K562 (cell line): ENCODE results near the gene MMP11. TPM values are rescaled to one million over a fixed set of nuclear protein-coding genes. Genes with fewer than 3 reads are reported as not detected.

Experiments
- ATF2 ChIP-seq: sonication (generic); formaldehyde crosslinking; IDR thresholded peaks from 2 replicates; pipeline ENCODE4 v1.8.1; 2022; ENCODE audit warnings: missing genetic modification reagents
- CBX1 ChIP-seq: sonication (generic); IDR thresholded peaks from 2 replicates; pipeline ENCODE4 v1.6.1; 2016; ENCODE audit warnings: antibody characterized with exemption, low read depth, mild to moderate bottlenecking
- CBX8 ChIP-seq: fragments of 200-600 bp; sonication (generic); IDR thresholded peaks from 2 replicates; pipeline ENCODE4 v1.6.1; 2012; ENCODE audit warnings: borderline replicate concordance, mixed run types, low read depth, mild to moderate bottlenecking, moderate library complexity, mixed read lengths, low read length, control low read depth, inconsistent platforms; ENCODE audit not compliant: poor library complexity, severe bottlenecking; ENCODE audit errors: extremely low read depth
- SMARCC2 ChIP-seq: fragments of 450-650 bp; IDR thresholded peaks from 2 replicates; pipeline ENCODE4 v1.6.1; 2017; ENCODE audit warnings: antibody characterized with exemption, moderate library complexity, mild to moderate bottlenecking, low read depth
- SMARCE1 ChIP-seq: fragments of 450-650 bp; IDR thresholded peaks from 2 replicates; pipeline ENCODE4 v1.7.1; 2016; ENCODE audit warnings: mild to moderate bottlenecking
- TCF15 ChIP-seq: fragments of 250-450 bp; sonication (Bioruptor Pico); IDR thresholded peaks from 2 replicates; pipeline ENCODE4 v1.8.0; 2022; ENCODE audit warnings: moderate library complexity, mild to moderate bottlenecking, inconsistent platforms
- TCF7L2 ChIP-seq: fragments of 150-350 bp; IDR thresholded peaks from 2 replicates; pipeline ENCODE4 v1.6.1; 2016; ENCODE audit warnings: low read depth, mild to moderate bottlenecking, low read length, moderate library complexity
- TOE1 ChIP-seq, 2 experiments: fragments of 450-650 bp in 1 of 2; sonication (generic) in 1 of 2; formaldehyde crosslinking in 1 of 2; IDR thresholded peaks; 2 replicates each; pipeline versions ENCODE4 v1.7.1 to v1.8.0; 2016 to 2022; ENCODE audit warnings: borderline replicate concordance in 2 of 2, mild to moderate bottlenecking in 2 of 2, antibody characterized with exemption in 1 of 2, inconsistent platforms in 1 of 2, low read depth in 1 of 2, missing genetic modification reagents in 1 of 2, moderate library complexity in 1 of 2
- ZBTB1 ChIP-seq: sonication (generic); formaldehyde crosslinking; IDR thresholded peaks from 2 replicates; pipeline ENCODE4 v1.8.1; 2023; ENCODE audit warnings: missing genetic modification reagents, low read depth, mild to moderate bottlenecking, borderline replicate concordance
- ZNF318 ChIP-seq, 2 experiments: fragments of 450-650 bp; IDR thresholded peaks; 2 replicates each; pipeline ENCODE4 v1.6.1; 2016; ENCODE audit warnings: mild to moderate bottlenecking in 2 of 2, borderline replicate concordance in 1 of 2, low read depth in 1 of 2, moderate library complexity in 1 of 2
- polyA plus RNA-seq, 8 experiments: library from polyadenylated mRNA; depleted of rRNA in 4 of 8; stranded (reverse) in 5 of 8; unstranded in 3 of 8; fragments of >200 nt; fragmentation: Nextera tagmentation in 2 of 8; fragmentation: Illumina TruSeq in 1 of 8; extraction: Ambion mirVana in 2 of 8; extraction: Trizol in 1 of 8; gene quantifications; 2 replicates each; pipeline versions ENCODE4 v1.2.1 to v1.2.3, GENCODE V29; 2011 to 2014; ENCODE audit warnings: inconsistent platforms in 1 of 8, missing spikeins in 1 of 8
- total RNA-seq, 7 experiments: library from RNA; depleted of rRNA in 6 of 7; stranded (reverse); fragments of >200 nt in 6 of 7; fragmentation: Illumina TruSeq in 2 of 7; extraction: Trizol in 2 of 7; gene quantifications; 2 replicates each; pipeline versions ENCODE4 v1.2.1 to v1.2.3, GENCODE V29; 2011 to 2021; ENCODE audit warnings: low replicate concordance in 1 of 7
- TF ChIP-seq, protein P1 (sequence below), 2 experiments: fragments of 450-650 bp in 1 of 2; IDR thresholded peaks; 2 replicates each; pipeline ENCODE4 v1.6.1; 2011 to 2017; ENCODE audit warnings: low read depth in 2 of 2, antibody characterized with exemption in 1 of 2, borderline replicate concordance in 1 of 2, low read length in 1 of 2, mild to moderate bottlenecking in 1 of 2, mixed read lengths in 1 of 2; ENCODE audit not compliant: control insufficient read depth in 1 of 2

The MMP11 gene
- total and polyA plus RNA-seq, 9 of the 15 experiments (the other 6 are each of a cell fraction or from before 2014, with no cell fraction given) = 0.14 to 1.8 (median 1.1) TPM; not detected in 2

DNA sequence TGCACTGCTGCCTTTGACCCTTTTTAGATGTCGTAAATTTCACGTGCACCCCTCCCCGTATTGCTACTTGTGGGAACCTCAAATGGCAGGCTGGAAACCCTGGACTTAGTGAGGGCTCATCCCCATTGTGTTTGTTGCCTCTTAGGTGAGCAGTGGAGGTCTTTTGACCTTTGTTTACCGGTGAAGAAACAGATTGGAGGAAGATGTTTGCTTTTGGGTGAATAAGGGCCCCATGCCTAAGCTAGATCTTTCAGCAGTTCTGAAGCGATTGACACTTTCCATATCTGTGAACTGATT lies 14.9 kb downstream of the MMP11 start (continued):
- no peak for TF ChIP-seq ZNF318 (IDR thresholded peaks at IDR 0.05; ENCODE audit: borderline replicate concordance in 1 of 2, low read depth in 1 of 2)
- 0 out of 2 replicates have a peak, but pooled peaks have one; percentile 51 for TF ChIP-seq SMARCE1
- peak; percentile 63; the same call in 1 of the 2 replicates for TF ChIP-seq TCF7L2
- TF ChIP-seq, protein P1, sequence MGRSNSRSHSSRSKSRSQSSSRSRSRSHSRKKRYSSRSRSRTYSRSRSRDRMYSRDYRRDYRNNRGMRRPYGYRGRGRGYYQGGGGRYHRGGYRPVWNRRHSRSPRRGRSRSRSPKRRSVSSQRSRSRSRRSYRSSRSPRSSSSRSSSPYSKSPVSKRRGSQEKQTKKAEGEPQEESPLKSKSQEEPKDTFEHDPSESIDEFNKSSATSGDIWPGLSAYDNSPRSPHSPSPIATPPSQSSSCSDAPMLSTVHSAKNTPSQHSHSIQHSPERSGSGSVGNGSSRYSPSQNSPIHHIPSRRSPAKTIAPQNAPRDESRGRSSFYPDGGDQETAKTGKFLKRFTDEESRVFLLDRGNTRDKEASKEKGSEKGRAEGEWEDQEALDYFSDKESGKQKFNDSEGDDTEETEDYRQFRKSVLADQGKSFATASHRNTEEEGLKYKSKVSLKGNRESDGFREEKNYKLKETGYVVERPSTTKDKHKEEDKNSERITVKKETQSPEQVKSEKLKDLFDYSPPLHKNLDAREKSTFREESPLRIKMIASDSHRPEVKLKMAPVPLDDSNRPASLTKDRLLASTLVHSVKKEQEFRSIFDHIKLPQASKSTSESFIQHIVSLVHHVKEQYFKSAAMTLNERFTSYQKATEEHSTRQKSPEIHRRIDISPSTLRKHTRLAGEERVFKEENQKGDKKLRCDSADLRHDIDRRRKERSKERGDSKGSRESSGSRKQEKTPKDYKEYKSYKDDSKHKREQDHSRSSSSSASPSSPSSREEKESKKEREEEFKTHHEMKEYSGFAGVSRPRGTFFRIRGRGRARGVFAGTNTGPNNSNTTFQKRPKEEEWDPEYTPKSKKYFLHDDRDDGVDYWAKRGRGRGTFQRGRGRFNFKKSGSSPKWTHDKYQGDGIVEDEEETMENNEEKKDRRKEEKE (IDR thresholded peaks at IDR 0.05; ENCODE audit: borderline replicate concordance in 1 of 2, control insufficient read depth in 1 of 2, low read depth in 2 of 2, low read length in 1 of 2) = 0 out of 4 replicates have a peak, but pooled peaks of 1 of the 2 experiments have one; percentile 76
- TF ChIP-seq ATF2 (CRISPR knock-in tag) = no peak
- TF ChIP-seq TCF15 (CRISPR knock-in tag) = no peak
- peak; percentile 51; the same call in 1 of the 2 replicates for TF ChIP-seq TOE1 (IDR thresholded peaks at IDR 0.05; ENCODE audit: borderline replicate concordance)
- TF ChIP-seq TOE1 (CRISPR knock-in tag; IDR thresholded peaks at IDR 0.05; ENCODE audit: borderline replicate concordance, low read depth) = no peak
- TF ChIP-seq CBX1 = no peak
- no peak for TF ChIP-seq CBX8
- no peak for TF ChIP-seq ZBTB1 (CRISPR knock-in tag)
- peak; percentile 21 for TF ChIP-seq SMARCC2
